ENCODE measurements around the gene FTO. TPM values are rescaled to one million over a fixed set of nuclear protein-coding genes. Genes with fewer than 3 reads are reported as not detected.

Gene FTO
- total and polyA plus RNA-seq, 2 of the 8 experiments (the other 6 are each of a cell fraction or from before 2014, with no cell fraction given), result 34.5 to 59.8 TPM

GRCh38 chr16:53986793-53987192 lies 282.8 kb downstream of the FTO start:
- H3K36me3 ChIP-seq (ENCODE audit: control insufficient read depth in 2 of 4, insufficient read depth in 4 of 4, low read length in 3 of 4), result no peaks in the 10 kb centered on the region
- no peak overlapping the region for H3K4me2 ChIP-seq (ENCODE audit: insufficient read depth in 1 of 2, low read depth in 2 of 2, low read length in 2 of 2)
- no peak overlapping the region for H3K14ac ChIP-seq (ENCODE audit: insufficient read length)
- FAIRE-seq (no peak), DNase-seq (ENCODE audit: low read depth in 1 of 2, low spot score in 2 of 2) (no peak)
- no peak overlapping the region for H4K91ac ChIP-seq (replicated peaks; ENCODE audit: insufficient read length, low read length)
- H4K5ac ChIP-seq (ENCODE audit: insufficient read length, low read depth, low read length), result no peak overlapping the region
- no peaks in the 10 kb centered on the region for H3K79me2 ChIP-seq (ENCODE audit: control insufficient read depth in 1 of 2, insufficient read depth in 2 of 2, low read length in 2 of 2)
- POLR2A ChIA-PET (ENCODE audit: partially characterized antibody), result no interaction called here
- no peak overlapping the region for H3K27ac ChIP-seq (ENCODE audit: low read depth, low read length)
- no peaks in the 10 kb centered on the region for H3K9me3 ChIP-seq (ENCODE audit: insufficient read depth in 2 of 2, low read depth in 1 of 2, low read length in 1 of 2)
- no peak for TF ChIP-seq RFX5 (IDR thresholded peaks at IDR 0.05; ENCODE audit: borderline replicate concordance, low read depth, low read length)
- no peak for TF ChIP-seq POU5F1 (IDR thresholded peaks at IDR 0.05; ENCODE audit: low read depth, low read length)
- peaks cover 0 to 7% (median 2%) of the 10 kb centered on the region in 4 experiments; a peak in 3 of 7 replicates for H3K4me1 ChIP-seq (replicated peaks in 1 of 4; ENCODE audit: control insufficient read depth in 3 of 4, insufficient read depth in 4 of 4, low read length in 3 of 4)
- no peaks in the 10 kb centered on the region for H3K79me1 ChIP-seq (ENCODE audit: low read depth, low read length)
- H2AFZ ChIP-seq (ENCODE audit: low read length), result no peak overlapping the region
- H2BK120ac ChIP-seq (replicated peaks; ENCODE audit: low read depth, low read length), result no peak overlapping the region
- H3K4ac ChIP-seq (replicated peaks; ENCODE audit: insufficient read length, low read depth, low read length), result no peak overlapping the region
- no peak overlapping the region for H2AK5ac ChIP-seq (ENCODE audit: low read depth, low read length)
- H2BK15ac ChIP-seq (ENCODE audit: low read length), result no peak overlapping the region
- no peak overlapping the region for H2BK5ac ChIP-seq (ENCODE audit: low read depth, low read length)
- H2BK20ac ChIP-seq (ENCODE audit: low read length), result no peak overlapping the region
- no peak overlapping the region for H3K56ac ChIP-seq (replicated peaks; ENCODE audit: insufficient read length, low read depth, low read length)
- no peak overlapping the region for H3K4me3 ChIP-seq (ENCODE audit: extremely low read depth in 1 of 4, insufficient read depth in 2 of 4, low read depth in 3 of 4, low read length in 4 of 4)
- no peak overlapping the region for H2BK12ac ChIP-seq (ENCODE audit: low read depth, low read length)
- H3K9ac ChIP-seq (replicated peaks in 1 of 4; ENCODE audit: extremely low read depth in 1 of 4, low read depth in 3 of 4, low read length in 3 of 4), result no peak overlapping the region
- no peak overlapping the region for H3K23ac ChIP-seq (ENCODE audit: insufficient read length)
- 92% methylated on average over 5 of the region's 5 CpGs; no CpG with 5 or more reads in 1 of the 2 experiments for WGBS, 2 experiments (ENCODE audit: extremely low coverage in 1 of 2, insufficient coverage in 1 of 2, insufficient read length in 1 of 2, insufficient replicate concordance in 2 of 2, low coverage in 1 of 2, low lambda C conversion rate in 2 of 2, missing lambda C conversion rate in 1 of 2)
- CTCF ChIA-PET (ENCODE audit: partially characterized antibody), result no interaction called here
- H3K27me3 ChIP-seq (replicated peaks in 1 of 4; ENCODE audit: control insufficient read depth in 3 of 4, extremely low read depth in 1 of 4, insufficient read depth in 3 of 4, low read length in 3 of 4), result no peaks in the 10 kb centered on the region
- no peak overlapping the region for H4K8ac ChIP-seq (ENCODE audit: extremely low read depth, insufficient read depth, low read length)
- no peaks in the 10 kb centered on the region for H4K20me1 ChIP-seq (replicated peaks in 1 of 2; ENCODE audit: control insufficient read depth in 1 of 2, insufficient read depth in 2 of 2, low read length in 2 of 2)
- no peak overlapping the region for H3K18ac ChIP-seq (ENCODE audit: extremely low read depth, low read length)
- H3K23me2 ChIP-seq (ENCODE audit: low read depth, low read length), result no peaks in the 10 kb centered on the region

Data from H1 (cell line).